ENCODE measurements around the gene AGPS.

Gene AGPS

GRCh38 chr2:177554365-177554764 is 161.8 kb downstream of the AGPS start:
- no peak for DNase-seq

GRCh38 chr2:177556153-177556552 is 163.6 kb downstream of the AGPS start:
- no peak for DNase-seq

GRCh38 chr2:177557794-177558193 is 165.2 kb downstream of the AGPS start:
- DNase-seq = no peak

- DNase-seq = no peak
These were observed 167.1 kb downstream of the AGPS start for GRCh38 chr2:177559638-177560037.

- no peak for DNase-seq
These were observed 175.8 kb downstream of the AGPS start for GRCh38 chr2:177568390-177568789.

- no peak for DNase-seq
These were observed 176.3 kb downstream of the AGPS start for GRCh38 chr2:177568893-177569292.

- no peak for DNase-seq
These were observed 179.7 kb downstream of the AGPS start for GRCh38 chr2:177572236-177572671.

- DNase-seq = no peak
These were observed 180.5 kb downstream of the AGPS start for GRCh38 chr2:177573120-177573519.

- no peak for DNase-seq
These were observed 181.8 kb downstream of the AGPS start for GRCh38 chr2:177574356-177574755.

- no peak for DNase-seq
These were observed 182.8 kb downstream of the AGPS start for GRCh38 chr2:177575358-177575757.

- no peak for DNase-seq
These were observed 184.5 kb downstream of the AGPS start for GRCh38 chr2:177577075-177577474.

- no peak for DNase-seq
These were observed 185.9 kb downstream of the AGPS start for GRCh38 chr2:177578454-177578853.

- DNase-seq = no peak
These were observed 187.0 kb downstream of the AGPS start for GRCh38 chr2:177579486-177580036.

GRCh38 chr2:177582000-177582399 is 189.4 kb downstream of the AGPS start:
- DNase-seq = no peak

- no peak for DNase-seq
These were observed 191.6 kb downstream of the AGPS start for GRCh38 chr2:177584030-177584692.

- DNase-seq = no peak
These were observed 192.8 kb downstream of the AGPS start for GRCh38 chr2:177585234-177585863.

- no peak for DNase-seq
These were observed 193.6 kb downstream of the AGPS start for GRCh38 chr2:177586154-177586553.

- no peak for DNase-seq
These were observed 194.8 kb downstream of the AGPS start for GRCh38 chr2:177587371-177587770.

- no peak for DNase-seq
These were observed 196.1 kb downstream of the AGPS start for GRCh38 chr2:177588671-177589070.

GRCh38 chr2:177589186-177589585 is 196.6 kb downstream of the AGPS start:
- DNase-seq = no peak

- DNase-seq = no peak
These were observed 199.8 kb downstream of the AGPS start for GRCh38 chr2:177592397-177592796.

- DNase-seq = no peak
These were observed 200.4 kb downstream of the AGPS start for GRCh38 chr2:177592945-177593344.

- no peak for DNase-seq
These were observed 200.8 kb downstream of the AGPS start for GRCh38 chr2:177593402-177593801.

Data from activated CD4-positive, alpha-beta T cell treated with anti-CD3 and anti-CD28 coated beads, Interleukin-2, amount 50 U/mL, for 1 hour (primary cell).